ENCODE results near the gene FADS2. TPM values are rescaled to one million over a fixed set of nuclear protein-coding genes. Genes with fewer than 3 reads are reported as not detected.

The FADS2 gene
- total RNA-seq, 1 experiment from 2014 or later = 17.1 TPM

DNA sequence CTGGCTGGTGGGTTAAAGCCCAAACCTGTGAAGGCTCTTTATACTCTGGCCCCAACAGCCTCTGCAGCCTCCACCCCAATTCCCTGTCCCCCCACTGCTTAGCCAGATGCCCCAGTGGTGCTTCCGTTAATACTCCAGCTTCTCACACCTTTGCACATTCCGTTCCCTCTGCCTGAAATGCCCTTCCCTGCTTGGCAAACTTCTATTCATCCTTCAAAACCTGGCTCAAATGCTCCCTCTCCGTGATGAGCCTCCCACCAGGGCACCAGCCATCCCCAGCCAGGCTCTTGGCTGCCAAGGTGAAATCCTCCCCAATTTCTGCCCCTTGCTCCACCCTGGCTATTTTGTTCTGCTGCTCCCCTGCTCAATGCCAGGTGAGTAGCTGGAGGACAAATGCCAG lies 75.7 kb downstream of the FADS2 start:
- H3K36me3 ChIP-seq (ENCODE audit: control insufficient read depth in 1 of 2, insufficient read depth in 2 of 2, low read length in 2 of 2) = 0 out of 4 replicates have a peak, but pooled peaks cover 0 to 3% of the 10 kb centered on the region in 2 experiments
- no peaks in the 10 kb centered on the region for H3K9me2 ChIP-seq (ENCODE audit: insufficient read depth)
- H3K4me1 ChIP-seq (ENCODE audit: control insufficient read depth in 1 of 2, insufficient read depth in 2 of 2, low read length in 2 of 2) = 0 out of 4 replicates have a peak, but pooled peaks cover 0 to 2% of the 10 kb centered on the region in 2 experiments
- ChIA-PET CTCF (interaction anchor here (2.2 kb wide), 1 partner anchor 44 kb away, joined by 9 read pairs; no protein-coding TSS in a partner anchor), RAD21 (ENCODE audit: low non-redundant PET in 1 of 2, low total read pairs in 2 of 2, uncharacterized antibody in 2 of 2, unreplicated experiment in 2 of 2) (no interaction called here), POLR2A (no interaction called here)
- H3K27me3 ChIP-seq (ENCODE audit: insufficient read depth, low read length) = no peaks in the 10 kb centered on the region
- no peak for TF ChIP-seq POLR2AphosphoS5 (IDR thresholded peaks at IDR 0.05; ENCODE audit: low read depth, low read length)
- TF ChIP-seq SP1 (IDR thresholded peaks at IDR 0.05; ENCODE audit: low read depth) = no peak
- no peak for TF ChIP-seq CBX3 (IDR thresholded peaks at IDR 0.05; ENCODE audit: low read depth)
- no peak for TF ChIP-seq JUND (IDR thresholded peaks at IDR 0.05)
- TF ChIP-seq EZH2 (IDR thresholded peaks at IDR 0.05) = no peak
- no peak for TF ChIP-seq CTCF (IDR thresholded peaks at IDR 0.05 in 2 of 3, conservative IDR thresholded peaks at IDR 0.05 in 1 of 3; ENCODE audit: borderline replicate concordance in 1 of 3, insufficient read depth in 1 of 3, low read depth in 2 of 3, low read length in 2 of 3)
- no peak for TF ChIP-seq SIN3A (IDR thresholded peaks at IDR 0.05; ENCODE audit: low read depth)
- TF ChIP-seq ZFX (IDR thresholded peaks at IDR 0.05) = no peak
- TF ChIP-seq MAX (IDR thresholded peaks at IDR 0.05) = no peak
- no peak for TF ChIP-seq FOSL1 (IDR thresholded peaks at IDR 0.05; ENCODE audit: low read depth)
- TF ChIP-seq, protein P1, sequence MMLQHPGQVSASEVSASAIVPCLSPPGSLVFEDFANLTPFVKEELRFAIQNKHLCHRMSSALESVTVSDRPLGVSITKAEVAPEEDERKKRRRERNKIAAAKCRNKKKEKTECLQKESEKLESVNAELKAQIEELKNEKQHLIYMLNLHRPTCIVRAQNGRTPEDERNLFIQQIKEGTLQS (IDR thresholded peaks at IDR 0.05) = no peak
- TF ChIP-seq ZNF274 (IDR thresholded peaks at IDR 0.05; ENCODE audit: low read depth, low read length) = no peak
- no peak for TF ChIP-seq ELF1 (IDR thresholded peaks at IDR 0.05; ENCODE audit: borderline replicate concordance, low read depth)
- H3K4me3 ChIP-seq (replicated peaks in 1 of 2; ENCODE audit: low read depth in 1 of 2, low read length in 2 of 2) = no peak overlapping the region
- H4K20me1 ChIP-seq (ENCODE audit: insufficient read depth) = no peaks in the 10 kb centered on the region
- DNase-seq (ENCODE audit: low read depth, low spot score) = no peak
- intact Hi-C loops (cut with micrococcal nuclease) = no loop called here
- H3K79me2 ChIP-seq (ENCODE audit: insufficient read depth, low read length) = no peaks in the 10 kb centered on the region
- no TSS peak for BruUV-seq (replicated peaks)
- ATAC-seq = no peak
- no peak overlapping the region for H3K9ac ChIP-seq (ENCODE audit: low read length)
- no peak overlapping the region for H3K4me2 ChIP-seq (ENCODE audit: low read length)
- H2AFZ ChIP-seq (ENCODE audit: low read depth, low read length, poor library complexity, severe bottlenecking) = no peak overlapping the region
- H3K9me3 ChIP-seq (ENCODE audit: control insufficient read depth in 1 of 2, insufficient read depth in 1 of 2, low read depth in 1 of 2, low read length in 2 of 2) = no peaks in the 10 kb centered on the region
- H3K27ac ChIP-seq (ENCODE audit: low read depth, low read length) = no peak overlapping the region

Data from HCT116 (cell line).